GM13977 (cell line): ENCODE results near the gene PIP4K2B.
"Not testable (repeated sequence)": the region's sequence is repeated elsewhere in the genome, so short reads cannot be mapped to it uniquely, and the experiment has no call there.

Experiments used
- DNase-seq: peaks from one replicate; pipeline ENCODE4 v3.0.0; 2012; ENCODE audit warnings: low spot score
- in situ Hi-C: fragments of 300-500 bp; cut with MboI; formaldehyde crosslinking; loops from one replicate; pipeline ENCODE4 v1.12.0; 2022; ENCODE audit warnings: low sequenced_read_pairs, low pct_unique_long_range_greater_than_20kb, mixed read lengths, inconsistent platforms; ENCODE audit not compliant: unreplicated experiment
- TF ChIP-seq, protein P1 (sequence below): IDR thresholded peaks from 2 replicates; pipeline ENCODE4 v1.5.1; 2012; ENCODE audit warnings: mild to moderate bottlenecking, control low read depth; ENCODE audit not compliant: insufficient read depth; ENCODE audit errors: extremely low read depth, missing control alignments

PIP4K2B gene

DNA sequence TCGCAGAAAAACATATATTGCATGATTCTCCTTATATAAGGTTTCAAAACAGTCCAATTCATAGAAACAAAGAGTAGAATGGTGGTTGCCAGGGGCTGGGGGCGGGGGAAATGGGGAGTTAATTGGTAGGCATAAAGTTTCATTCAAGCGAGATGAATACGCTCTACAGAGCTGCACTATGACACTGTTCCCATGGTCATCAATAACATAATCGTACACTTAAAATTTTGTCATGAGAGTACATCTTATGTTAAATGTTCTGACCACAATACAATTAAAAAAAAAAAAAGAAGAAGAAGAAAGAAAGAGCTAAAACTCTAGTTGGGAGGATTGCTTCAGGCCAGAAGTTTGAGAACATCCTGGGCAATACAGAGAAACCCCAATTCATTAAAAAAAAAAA, 5.1 kb downstream of the PIP4K2B start:
- TF ChIP-seq, protein P1, sequence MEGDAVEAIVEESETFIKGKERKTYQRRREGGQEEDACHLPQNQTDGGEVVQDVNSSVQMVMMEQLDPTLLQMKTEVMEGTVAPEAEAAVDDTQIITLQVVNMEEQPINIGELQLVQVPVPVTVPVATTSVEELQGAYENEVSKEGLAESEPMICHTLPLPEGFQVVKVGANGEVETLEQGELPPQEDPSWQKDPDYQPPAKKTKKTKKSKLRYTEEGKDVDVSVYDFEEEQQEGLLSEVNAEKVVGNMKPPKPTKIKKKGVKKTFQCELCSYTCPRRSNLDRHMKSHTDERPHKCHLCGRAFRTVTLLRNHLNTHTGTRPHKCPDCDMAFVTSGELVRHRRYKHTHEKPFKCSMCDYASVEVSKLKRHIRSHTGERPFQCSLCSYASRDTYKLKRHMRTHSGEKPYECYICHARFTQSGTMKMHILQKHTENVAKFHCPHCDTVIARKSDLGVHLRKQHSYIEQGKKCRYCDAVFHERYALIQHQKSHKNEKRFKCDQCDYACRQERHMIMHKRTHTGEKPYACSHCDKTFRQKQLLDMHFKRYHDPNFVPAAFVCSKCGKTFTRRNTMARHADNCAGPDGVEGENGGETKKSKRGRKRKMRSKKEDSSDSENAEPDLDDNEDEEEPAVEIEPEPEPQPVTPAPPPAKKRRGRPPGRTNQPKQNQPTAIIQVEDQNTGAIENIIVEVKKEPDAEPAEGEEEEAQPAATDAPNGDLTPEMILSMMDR, result no peak
- DNase-seq, result no peak
- in situ Hi-C loops, result no loop called here

DNA sequence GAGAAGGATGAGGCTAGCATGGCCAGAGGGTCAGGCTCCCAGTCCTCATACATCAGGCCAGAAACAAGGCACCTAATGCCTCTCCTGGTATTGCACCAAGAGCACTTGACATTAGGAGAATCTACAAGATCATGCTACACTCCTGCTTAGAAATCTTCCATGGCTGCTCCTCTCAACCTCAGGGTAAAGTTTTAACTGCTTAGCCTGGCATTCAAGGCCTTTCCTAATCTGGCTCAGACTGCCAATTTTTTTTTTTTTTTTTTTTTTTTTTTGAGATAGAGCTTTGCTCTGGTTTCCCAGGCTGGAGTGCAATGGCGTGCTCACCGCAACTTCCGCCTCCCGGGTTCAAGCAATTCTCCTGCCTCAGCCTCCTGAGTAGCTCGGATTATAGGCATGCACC, 8.2 kb downstream of the PIP4K2B start:
- in situ Hi-C loops, result no loop called here

GRCh38 chr17:38790148-38790707, 9.1 kb downstream of the PIP4K2B start:
- DNase-seq, in situ Hi-C loops: not testable (repeated sequence)

More for the DNA sequence above, 8.2 kb downstream of the PIP4K2B start:
- TF ChIP-seq, protein P1, result no peak
- DNase-seq, result no peak

- TF ChIP-seq, protein P1, result no peak
- in situ Hi-C loops, result no loop called here
- DNase-seq, result no peak
Measured at GRCh38 chr17:38789185-38789584, 10.2 kb downstream of the PIP4K2B start.

DNA sequence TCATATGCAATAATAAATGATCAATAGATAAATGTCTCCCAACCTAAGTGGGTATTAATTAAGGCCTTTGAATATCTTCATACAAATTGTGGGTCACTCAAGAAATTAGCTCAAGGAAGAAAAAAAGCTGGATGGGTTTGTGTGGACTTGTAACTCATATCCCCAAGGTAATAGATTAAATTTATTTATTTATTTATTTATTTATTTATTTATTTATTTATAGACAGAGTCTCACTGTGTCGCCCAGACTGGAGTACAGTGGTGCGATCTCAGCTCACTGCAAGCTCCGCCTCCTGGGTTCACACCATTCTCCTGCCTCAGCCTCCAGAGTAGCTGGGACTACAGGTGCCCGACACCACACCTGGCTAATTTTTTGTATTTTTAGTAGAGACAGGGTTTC, 11.4 kb downstream of the PIP4K2B start:
- DNase-seq, in situ Hi-C loops: not testable (repeated sequence)

- TF ChIP-seq, protein P1, result no peak
- DNase-seq, result no peak
- in situ Hi-C loops, result no loop called here
Measured at GRCh38 chr17:38786372-38786771, 13.0 kb downstream of the PIP4K2B start.

- TF ChIP-seq, protein P1, result no peak
- DNase-seq, result no peak
- in situ Hi-C loops, result no loop called here
Measured at GRCh38 chr17:38783227-38783626, 16.1 kb downstream of the PIP4K2B start.
